HL-60/S4 (cell line): Measurements from ENCODE around the gene WDR93.
"Not testable (repeated sequence)": the region's sequence is repeated elsewhere in the genome, so short reads cannot be mapped to it uniquely, and the experiment has no call there.

ENCODE experiments used
- in situ Hi-C: fragments of 300-500 bp; cut with MboI; formaldehyde crosslinking; loops from 2 replicates; pipeline ENCODE4 v1.14.3; 2022; ENCODE audit warnings: low sequenced_read_pairs

Gene WDR93

DNA sequence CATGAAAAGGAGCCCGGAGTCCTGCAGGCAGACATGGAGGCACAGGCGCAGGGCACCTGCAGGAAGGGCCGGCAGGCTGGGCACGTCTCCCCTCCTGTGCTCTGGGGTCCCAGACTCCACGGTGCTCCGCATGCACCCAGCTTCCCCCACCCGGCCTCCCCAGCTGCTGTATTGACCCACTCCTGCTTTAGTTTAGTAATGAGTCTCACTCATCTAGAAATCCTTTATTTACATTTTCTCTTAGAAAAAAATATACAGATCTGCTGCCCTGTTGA is 94.0 kb downstream of the WDR93 start:
- in situ Hi-C loops, result no loop called here

DNA sequence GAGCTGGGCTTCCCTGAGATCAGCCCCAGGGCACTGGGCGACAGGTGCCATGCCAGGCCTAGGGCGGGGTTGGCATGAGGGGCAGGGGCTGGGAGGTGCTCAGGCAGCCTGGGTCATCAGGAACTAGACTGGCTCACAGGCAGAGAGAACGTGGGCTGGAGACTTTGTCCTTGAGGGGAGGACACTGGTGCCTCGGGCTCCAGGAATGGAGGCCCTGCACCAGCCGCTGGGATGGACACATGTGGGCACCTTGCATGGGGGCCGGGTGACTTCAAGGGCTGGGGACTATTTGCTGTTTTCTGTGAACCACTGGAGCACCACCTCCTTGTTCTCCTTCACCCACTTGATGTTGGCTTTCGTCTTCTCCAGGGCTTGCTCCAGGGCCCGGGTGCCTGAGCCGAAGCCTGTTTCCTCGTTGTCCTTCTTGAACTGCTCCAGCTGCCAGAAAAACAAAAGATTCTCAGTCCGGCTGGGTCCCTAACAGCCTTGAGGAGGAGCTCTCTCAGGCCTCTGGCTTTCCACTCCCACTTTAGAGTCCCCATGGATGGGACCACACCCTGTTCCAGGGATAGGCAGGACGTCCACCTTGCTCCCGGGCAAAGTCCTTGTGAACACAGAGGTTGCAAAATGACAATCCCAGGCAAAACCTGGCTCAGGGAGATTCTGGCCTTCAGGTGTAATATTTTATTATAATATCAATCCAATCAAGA is 94.6 kb downstream of the WDR93 start:
- in situ Hi-C loops, result no loop called here

DNA sequence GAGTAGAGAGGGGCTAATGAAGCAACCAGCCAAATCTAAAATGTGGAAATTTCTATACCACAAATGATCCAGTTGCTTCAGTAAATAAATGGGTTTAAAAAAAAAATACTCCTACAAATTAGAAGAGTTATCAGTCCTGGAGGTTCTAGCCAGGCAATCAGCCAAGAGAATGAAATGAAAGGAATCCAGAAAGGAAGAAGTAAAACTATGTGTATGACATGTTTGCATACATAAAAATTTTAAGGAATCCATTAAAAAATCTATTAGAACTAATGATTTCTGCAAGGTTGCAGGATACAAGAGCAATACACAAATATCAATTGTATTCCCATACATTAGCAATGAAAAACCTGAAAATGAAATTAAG is 95.1 kb downstream of the WDR93 start:
- in situ Hi-C loops, result no loop called here

DNA sequence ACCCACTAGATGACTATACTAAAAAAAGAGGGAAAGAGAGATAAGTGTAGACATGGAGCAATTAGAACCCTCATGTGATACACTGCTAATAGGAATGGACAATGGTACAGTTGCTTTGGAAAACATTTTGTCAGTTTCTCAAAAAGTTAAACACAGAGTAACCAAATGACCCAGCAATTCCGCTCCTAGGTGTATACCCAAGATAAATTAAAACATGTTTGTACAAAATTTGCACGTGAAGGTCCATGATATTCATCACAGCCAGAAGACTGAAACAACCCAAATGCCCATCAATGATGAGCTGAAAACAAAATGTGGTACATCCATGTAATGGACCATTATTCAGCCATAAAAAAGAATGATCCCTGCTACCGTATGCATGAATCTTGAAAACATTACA is 97.3 kb downstream of the WDR93 start:
- in situ Hi-C loops, result no loop called here

DNA sequence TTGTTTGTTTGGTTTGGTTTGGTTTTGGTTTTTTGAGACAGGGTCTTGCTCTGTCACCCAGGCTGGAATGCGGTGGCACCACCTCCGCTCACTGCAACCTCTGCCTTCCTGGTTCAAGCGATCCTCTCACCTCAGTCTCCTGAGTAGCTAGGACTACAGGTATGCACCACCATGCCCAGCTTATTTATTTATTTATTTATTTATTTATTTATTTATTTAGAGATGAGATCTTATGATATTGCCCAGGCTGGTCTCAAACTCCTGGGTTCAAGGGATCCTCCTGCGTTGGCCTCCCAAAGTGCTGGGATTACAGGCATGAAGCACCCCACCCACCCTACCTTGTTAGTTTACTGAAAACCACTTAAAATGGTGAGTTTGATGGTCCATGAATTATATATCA is 98.0 kb downstream of the WDR93 start:
- in situ Hi-C loops, result not testable (repeated sequence)

DNA sequence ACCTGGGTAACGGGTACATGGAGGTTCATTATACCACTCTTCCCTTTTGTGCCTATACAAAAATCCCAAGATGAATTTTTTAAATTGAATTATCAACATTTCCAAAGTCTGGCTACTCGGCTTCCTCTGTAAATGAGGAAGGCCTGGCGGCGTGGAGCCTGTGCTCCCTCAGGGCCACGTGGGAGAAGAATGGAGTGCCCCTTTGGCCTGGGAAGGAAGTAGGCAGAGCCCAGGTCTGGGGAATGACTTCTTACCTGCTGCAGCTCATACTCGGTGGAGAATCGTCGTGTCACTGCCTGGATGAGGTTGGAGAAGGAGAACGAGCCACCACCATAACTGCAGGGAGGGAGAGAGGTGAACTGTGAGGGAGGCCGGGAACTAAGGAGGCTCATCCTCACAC is 99.6 kb downstream of the WDR93 start:
- in situ Hi-C loops, result no loop called here

DNA sequence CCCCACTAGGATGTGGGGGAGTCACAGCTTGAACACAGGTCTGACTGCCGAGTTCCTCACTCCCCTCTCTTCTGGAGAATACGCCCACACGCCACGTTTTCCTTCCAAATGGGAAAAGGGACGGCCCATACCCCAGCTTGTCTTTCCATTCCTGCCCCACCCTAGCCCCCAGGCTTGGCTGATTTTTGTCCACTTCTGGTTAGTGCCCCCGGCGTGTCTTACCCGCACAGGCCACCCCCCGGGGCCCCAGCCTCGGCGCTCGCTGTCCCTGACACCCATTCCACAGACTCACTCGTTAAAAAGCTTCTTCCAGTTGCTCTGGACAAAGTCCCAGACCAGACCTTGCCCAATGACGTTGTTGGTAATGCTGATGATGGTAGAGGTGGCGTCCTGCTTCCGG is 100.0 kb downstream of the WDR93 start:
- in situ Hi-C loops, result no loop called here

DNA sequence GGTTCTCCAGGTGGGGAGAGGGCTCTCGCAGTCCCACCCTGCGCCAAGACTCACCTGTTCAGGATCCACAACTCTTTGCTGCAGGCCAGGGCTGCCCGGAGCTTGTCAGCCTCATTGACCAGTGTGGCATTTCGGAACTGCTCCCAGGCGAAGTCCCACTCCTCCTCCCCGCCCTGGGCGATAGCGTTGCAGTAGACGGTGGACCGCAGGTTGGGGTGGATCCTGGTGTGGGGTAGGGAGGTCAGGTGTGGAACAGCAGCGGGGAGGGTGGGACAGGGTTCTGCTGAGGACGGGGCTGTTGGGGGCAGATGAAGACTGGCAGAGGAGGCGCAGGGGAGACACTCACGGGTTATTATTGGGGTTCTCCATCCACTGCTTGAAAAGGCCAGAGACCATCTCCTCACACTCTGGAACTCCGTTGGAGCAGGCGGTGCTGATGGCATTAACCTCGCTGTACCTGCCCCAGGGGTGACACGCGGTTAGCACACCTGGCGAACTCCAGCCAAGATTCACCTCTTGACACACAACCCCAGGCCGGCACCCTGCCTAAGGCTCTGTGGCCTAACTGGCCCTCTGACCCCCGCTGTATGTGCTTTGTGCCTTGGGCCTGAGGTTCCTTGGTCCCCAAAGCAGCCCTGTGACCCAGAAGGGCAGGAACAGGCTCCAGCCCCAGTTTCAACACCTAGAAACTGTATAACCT is 101.6 kb downstream of the WDR93 start:
- in situ Hi-C loops, result no loop called here
